NCI-H1694 treated with DMSO at 0.1 percent for 48 hours (cell line): Measurements from ENCODE around the gene MOB1A.
"Not testable (repeated sequence)": the region's sequence is repeated elsewhere in the genome, so short reads cannot be mapped to it uniquely, and the experiment has no call there.

Experiments used
- DNase-seq: peaks from one replicate; lab custom pipeline; 2025; lab: John Stamatoyannopoulos, UW

Gene MOB1A

GRCh38 chr2:74178211-74179062, at the start of gene MOB1A:
TSS of gene MOB1A (minus strand) at chr2:74178879. CDS start at chr2:74178674, 205 bp downstream.
- DNase-seq = peak; percentile 98

GRCh38 chr2:74227646-74228045, 49.0 kb upstream of the MOB1A start:
- no peak for DNase-seq

- DNase-seq = no peak
Measured at GRCh38 chr2:74226648-74227213, 48.1 kb upstream of the MOB1A start.

GRCh38 chr2:74225698-74226459, 47.2 kb upstream of the MOB1A start:
- no peak for DNase-seq

GRCh38 chr2:74223941-74224770, 45.5 kb upstream of the MOB1A start:
- no peak for DNase-seq

GRCh38 chr2:74222300-74222650, 43.6 kb upstream of the MOB1A start:
- DNase-seq = no peak

- DNase-seq = no peak
Measured at GRCh38 chr2:74221604-74222299, 43.1 kb upstream of the MOB1A start.

- no peak for DNase-seq
Measured at GRCh38 chr2:74221091-74221490, 42.4 kb upstream of the MOB1A start.

GRCh38 chr2:74219846-74220486, 41.3 kb upstream of the MOB1A start:
- no peak for DNase-seq

- DNase-seq = no peak
Measured at GRCh38 chr2:74216642-74217041, 38.0 kb upstream of the MOB1A start.

GRCh38 chr2:74215771-74216170, 37.1 kb upstream of the MOB1A start:
- DNase-seq = not testable (repeated sequence)

GRCh38 chr2:74212702-74213410, 34.2 kb upstream of the MOB1A start:
- DNase-seq = no peak

GRCh38 chr2:74206180-74206688, 27.6 kb upstream of the MOB1A start:
- no peak for DNase-seq

GRCh38 chr2:74205596-74205995, 26.9 kb upstream of the MOB1A start:
- DNase-seq = no peak

GRCh38 chr2:74205113-74205512, 26.4 kb upstream of the MOB1A start:
- no peak for DNase-seq

- DNase-seq = no peak
Measured at GRCh38 chr2:74204436-74204835, 25.8 kb upstream of the MOB1A start.

- no peak for DNase-seq
Measured at GRCh38 chr2:74201596-74201995, 22.9 kb upstream of the MOB1A start.

- DNase-seq = no peak
Measured at GRCh38 chr2:74201196-74201595, 22.5 kb upstream of the MOB1A start.

GRCh38 chr2:74199871-74200305, 21.2 kb upstream of the MOB1A start:
- DNase-seq = no peak

- DNase-seq = no peak
Measured at GRCh38 chr2:74199275-74199701, 20.6 kb upstream of the MOB1A start.
